ENCODE measurements around the gene OR2L2.
"Not testable (repeated sequence)": the region's sequence is repeated elsewhere in the genome, so short reads cannot be mapped to it uniquely, and the experiment has no call there.

The OR2L2 gene, protein sequence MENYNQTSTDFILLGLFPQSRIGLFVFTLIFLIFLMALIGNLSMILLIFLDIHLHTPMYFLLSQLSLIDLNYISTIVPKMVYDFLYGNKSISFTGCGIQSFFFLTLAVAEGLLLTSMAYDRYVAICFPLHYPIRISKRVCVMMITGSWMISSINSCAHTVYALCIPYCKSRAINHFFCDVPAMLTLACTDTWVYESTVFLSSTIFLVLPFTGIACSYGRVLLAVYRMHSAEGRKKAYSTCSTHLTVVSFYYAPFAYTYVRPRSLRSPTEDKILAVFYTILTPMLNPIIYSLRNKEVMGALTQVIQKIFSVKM

DNA sequence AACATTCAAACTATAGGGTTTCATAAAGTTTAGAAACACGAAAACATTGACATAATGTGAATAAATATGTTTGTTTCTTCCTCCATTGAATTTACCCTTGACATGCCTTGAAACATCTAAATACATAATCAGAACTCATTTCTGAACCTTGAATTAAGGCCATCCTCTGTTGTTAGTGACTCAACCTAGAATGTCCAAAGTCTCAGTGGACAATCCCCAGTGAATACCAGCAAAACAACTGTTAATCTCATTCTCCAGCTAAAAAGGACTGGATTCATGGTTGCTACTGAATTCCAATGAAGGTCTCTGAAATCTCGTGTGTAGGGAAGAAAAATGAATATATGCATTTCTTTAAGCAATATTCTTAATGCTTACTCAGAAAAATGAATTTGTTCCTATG, at the start of gene OR2L2:
OR2L2 (plus strand) TSS at position 301 of the 400 bp plus-strand sequence. CDS start 8,198 bp downstream, outside the sequence.
- DNase-seq (ENCODE audit: low spot score) = no peak

DNA sequence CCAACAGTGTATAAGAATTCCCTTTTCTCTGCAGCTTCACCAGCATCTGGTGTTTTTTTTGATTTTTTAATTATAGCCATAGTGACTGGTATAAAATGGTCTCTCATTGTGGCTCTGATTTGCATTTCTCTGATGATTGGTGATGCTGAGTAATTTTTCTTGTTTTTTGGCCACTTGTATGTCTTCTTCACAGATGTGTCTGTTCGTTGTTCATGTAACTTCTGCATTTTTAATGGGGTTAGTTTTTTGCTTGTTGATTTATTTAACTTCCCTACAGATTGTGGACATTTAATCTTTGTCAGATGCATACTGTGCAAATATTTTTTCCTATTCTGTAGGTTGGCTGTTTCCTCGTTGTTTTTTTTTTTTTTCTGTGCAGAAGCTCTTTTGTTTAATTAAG, 36.9 kb upstream of the OR2L2 start:
- no peak for DNase-seq (ENCODE audit: low spot score)

DNA sequence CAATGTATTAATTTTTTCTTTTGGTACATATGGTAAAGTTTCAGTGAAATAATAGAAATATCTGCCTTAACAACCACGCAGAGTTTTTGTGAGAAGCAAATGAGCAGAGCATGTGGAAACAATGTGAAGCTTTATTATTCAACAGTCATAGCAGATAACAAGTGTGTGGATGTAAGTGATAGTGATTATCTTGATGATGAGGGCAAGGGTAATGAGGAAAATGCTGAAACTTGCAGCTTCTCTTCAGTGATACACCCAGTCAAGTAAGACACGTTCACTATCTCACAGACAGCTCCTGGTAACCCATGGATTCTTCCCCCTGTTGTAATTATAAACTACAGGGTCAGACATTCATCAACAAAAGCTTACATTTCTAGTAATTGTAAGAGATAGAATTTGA, 31.1 kb upstream of the OR2L2 start:
- no peak for DNase-seq (ENCODE audit: low spot score)

DNA sequence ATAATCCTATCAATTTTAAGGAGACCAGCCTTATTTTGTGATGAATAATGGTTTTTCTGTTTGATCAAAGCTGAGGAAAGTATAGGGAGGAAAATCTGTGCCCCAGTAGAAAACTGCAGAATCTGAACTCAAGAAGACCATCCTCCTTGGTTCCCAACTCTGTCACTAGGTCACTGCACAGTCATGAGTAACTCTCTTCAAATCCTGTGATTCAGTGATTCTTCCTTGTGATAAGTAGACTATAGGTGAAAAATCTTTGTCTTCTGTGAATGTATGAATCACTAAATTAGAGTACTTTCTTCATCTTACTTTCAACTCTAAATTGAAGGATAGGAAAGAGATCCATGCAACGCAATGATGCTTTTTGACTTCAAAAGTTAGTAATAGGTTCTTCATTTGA, 29.7 kb upstream of the OR2L2 start:
- DNase-seq (ENCODE audit: low spot score) = no peak

DNA sequence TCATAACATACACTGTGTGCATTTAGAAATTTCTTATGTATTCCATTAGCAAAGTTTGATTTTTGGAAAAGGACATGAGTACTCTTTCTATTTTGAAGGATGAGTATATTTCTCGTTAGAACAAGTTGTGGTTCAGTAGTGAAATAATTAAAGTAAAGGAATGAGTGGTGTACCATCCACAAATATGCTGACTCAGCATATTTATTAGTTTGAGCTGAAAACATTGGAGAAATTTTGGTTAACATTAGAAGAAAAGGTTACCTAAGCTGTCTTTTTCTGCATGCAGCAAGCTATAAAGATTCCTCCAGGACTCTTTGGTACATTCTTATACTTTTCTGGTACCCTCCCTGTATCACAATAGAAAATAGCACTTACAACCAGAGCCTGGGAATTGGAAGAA, 22.1 kb upstream of the OR2L2 start:
- DNase-seq (ENCODE audit: low spot score) = no peak

DNA sequence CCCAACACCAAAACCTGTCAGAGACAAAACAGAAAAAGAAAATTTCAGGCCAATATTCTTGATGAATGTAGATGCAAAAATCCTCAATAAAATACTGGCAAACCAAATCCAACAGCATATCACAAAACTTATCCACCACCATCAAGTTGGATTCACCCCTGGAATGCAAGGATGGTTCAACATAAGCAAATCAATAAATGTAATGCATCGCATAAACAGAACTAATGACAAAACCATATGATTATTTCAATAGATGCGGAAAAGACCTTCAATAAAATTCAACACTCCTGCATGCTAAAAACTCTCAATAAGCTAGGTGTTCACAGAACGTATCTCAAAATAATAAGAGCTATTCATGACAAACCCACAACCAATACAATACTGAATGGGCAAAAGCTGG, 20.2 kb upstream of the OR2L2 start:
- DNase-seq (ENCODE audit: low spot score) = no peak

DNA sequence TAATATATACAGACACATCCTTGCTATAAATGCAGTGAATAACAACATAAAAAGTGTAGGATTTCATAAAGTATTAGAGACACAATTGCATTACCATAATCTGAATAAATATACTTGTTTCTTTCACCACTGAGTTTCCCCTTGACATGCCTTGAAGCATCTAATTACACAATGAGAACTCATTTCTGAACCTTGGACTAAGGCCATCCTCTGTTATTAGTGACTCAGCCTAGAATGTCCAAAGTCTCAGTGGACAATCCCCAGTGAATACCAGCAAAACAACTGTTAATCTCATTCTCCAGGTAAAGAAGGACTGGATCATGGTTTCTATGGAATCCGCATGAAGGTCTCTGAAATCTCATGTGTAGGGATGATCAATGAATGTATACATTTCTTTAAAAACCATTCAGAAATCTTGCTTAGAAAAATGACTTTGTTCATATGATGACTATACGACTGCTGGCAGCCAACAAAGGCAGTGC, 16.6 kb upstream of the OR2L2 start, which contains the start of gene OR2L5:
OR2L5 (plus strand) TSS at position 432 of the 482 bp plus-strand sequence. CDS start 8,288 bp downstream, outside the sequence.
- no peak for DNase-seq (ENCODE audit: low spot score)

DNA sequence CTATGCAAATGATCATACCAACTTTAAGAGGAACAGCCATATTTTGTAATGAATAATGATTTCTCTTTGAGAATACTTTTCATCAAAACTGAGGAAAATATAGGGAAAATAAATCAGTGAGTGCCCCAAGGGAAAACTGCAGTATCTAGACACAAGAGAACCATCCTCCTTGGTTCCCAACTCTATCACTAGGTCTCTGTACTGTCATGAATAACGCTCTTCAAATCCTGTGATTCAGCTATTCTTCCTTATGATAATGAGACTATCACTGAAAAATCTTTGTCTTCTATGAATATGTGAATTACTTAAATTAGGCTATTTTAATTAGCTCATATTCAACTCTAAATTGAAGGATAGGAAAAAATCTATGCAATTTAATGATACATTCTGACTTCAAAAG, 14.1 kb upstream of the OR2L2 start:
- DNase-seq (ENCODE audit: low spot score) = no peak

DNA sequence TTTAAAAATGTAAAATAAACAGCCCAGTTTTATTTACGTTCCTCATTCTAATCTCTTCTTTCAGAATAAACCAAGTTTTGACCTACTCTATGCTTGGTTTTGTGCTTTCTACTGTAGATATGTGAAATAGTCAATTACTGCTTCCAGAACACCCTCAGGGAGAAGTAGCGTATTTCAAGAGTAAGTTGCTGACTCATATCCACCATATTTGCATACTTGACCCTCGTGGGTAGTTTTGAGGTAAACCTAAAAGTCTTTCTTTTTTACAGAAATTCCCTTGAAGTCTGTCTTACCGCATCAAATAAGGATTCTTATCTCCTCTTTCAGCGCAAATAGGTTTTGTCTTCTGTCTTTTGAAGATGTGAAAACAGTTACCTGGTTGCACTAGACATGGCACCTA, 15.3 kb downstream of the OR2L2 start:
- no peak for DNase-seq (ENCODE audit: low spot score)

DNA sequence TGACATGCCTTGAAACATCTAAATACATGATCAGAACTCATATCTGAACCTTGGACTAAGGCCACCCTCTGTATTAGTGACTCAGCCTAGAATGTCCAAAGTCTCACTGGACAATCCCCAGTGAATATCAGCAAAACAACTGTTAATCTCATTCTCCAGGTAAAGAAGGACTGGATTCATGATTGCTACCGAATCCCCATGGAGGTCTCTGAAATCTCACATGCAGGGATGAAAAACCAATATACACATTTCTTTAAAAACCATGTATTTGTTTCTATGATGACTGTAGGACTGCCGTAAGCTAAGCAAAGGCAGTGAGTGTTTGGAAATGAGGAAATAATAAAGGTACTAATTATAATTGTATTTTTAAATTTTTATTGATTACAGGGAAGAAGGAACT, 16.7 kb downstream of the OR2L2 start, which contains the start of gene OR2L3:
OR2L3 (plus strand) TSS at position 301 of the 400 bp plus-strand sequence. CDS start 13,846 bp downstream, outside the sequence.
- no peak for DNase-seq (ENCODE audit: low spot score)

DNA sequence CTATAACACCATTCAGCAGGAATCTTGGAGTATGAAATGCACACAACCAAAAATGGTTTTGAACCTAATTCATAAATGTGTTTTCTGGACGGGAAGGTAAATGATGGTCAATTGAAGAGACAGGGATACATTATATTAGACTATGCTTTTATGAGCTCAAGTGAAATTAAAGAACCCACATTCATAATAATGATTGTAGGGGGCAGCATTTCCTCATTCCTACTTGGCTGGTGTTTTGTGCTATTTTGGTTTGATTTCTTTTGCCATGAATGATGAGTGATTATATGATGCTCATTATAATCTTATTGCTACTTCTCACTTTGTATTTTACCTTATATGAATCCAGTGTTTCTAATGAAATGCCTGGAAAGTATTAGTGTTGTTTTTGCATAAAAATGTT, 17.1 kb downstream of the OR2L2 start:
- DNase-seq (ENCODE audit: low spot score) = no peak

DNA sequence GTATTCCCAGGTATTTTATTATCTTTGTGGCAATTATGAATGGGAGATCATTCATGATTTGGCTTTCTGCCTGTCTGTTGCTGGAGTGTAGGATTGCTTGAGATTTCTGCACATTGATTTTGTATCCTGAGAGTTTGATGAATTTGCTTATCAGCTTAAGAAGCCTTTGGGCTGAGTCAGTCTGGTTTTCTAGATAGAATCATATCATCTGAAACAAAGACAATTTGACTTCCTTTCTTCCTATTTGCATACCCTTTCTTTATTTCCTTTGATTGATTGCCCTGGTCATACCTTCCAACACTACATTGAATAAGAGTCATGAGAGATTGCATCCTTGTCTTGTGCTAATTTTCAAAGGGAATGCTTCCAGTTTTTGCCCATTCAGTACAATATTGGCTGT, 24.8 kb downstream of the OR2L2 start:
- no peak for DNase-seq (ENCODE audit: low spot score)

DNA sequence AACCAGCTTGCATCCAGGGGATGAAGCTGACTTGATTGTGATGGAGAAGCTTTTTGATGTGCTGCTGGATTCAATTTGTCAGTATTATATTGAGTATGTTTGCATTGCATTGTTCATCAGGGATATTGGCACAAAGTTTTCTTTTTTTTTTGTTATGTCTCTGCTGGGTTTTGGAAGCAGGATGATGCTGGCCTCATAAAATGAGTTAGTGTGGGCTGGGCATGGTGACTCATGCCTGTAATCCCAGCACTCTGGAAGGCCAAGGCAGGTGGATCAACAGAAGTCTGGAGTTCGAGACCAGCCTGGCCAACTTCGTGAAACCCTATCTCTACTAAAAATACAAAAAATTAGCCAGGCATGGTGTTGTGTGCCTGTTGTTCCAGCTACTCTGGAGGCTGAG, 25.4 kb downstream of the OR2L2 start:
- DNase-seq (ENCODE audit: low spot score) = no peak

DNA sequence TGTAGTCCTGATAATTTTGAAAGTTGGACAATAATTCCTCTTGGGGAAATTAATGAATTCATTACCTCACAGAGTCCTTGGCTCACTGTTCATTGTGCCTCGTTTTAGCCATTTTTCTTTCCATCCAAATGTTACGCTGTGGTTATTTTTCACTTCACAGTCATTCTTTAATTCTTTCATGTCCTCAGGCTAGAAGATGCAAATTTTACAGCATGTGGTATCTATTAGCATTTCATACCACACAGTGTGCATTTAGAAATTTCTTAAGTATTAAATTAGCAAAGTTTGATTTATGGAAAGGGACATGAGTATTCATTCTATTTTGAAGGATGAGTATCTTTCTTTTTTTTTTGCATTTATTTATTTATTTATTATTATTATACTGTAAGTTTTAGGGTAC, 35.2 kb downstream of the OR2L2 start:
- no peak for DNase-seq (ENCODE audit: low spot score)

DNA sequence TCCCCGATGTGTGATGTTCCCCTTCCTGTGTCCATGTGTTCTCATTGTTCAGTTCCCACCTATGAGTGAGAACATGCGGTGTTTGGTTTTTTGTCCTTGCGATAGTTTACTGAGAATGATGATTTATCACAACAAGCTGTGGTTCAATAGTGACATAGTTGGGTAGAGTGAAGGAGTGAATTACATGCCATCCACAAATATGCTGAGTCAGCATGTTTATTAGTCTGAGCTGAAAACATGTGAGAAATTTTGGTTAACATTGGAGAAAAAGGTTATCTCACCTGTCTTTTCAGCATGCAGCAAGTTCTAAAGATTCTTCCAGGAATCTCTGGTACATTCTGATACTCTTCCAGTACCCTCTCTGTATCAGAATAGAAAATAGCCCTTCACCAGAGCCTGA, 35.7 kb downstream of the OR2L2 start:
- no peak for DNase-seq (ENCODE audit: low spot score)

DNA sequence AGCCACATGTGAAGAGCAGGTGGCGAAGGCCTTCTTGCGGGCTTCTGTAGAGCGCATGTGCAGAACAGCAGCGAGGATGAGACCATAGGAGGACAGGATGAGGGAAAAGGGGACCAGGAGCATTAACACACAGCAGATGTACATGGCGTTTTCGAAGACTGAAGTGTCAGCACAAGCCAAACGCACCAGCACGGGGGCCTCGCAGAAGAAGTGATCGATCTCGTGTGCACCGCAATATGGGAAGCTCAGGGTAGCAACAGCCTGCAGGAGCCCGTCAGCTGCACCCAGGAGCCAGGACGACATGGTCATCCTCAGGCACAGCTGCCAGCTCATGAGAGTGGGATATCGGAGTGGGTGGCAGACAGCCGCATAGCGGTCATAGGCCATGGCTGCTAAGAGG, 54.0 kb downstream of the OR2L2 start:
- not testable (repeated sequence) for DNase-seq (ENCODE audit: low spot score)

All from germinal center (tissue), 1 donor.